DMS114 treated with DMSO at 0.1 percent for 48 hours (cell line): ENCODE results near the gene JAG2.

Experiments used
- DNase-seq: peaks from one replicate; lab custom pipeline; 2025; ENCODE audit not compliant: unreplicated experiment; lab: John Stamatoyannopoulos, UW

Gene JAG2

GRCh38 chr14:105151838-105152793 lies 16.5 kb downstream of the JAG2 start:
- no peak for DNase-seq

- no peak for DNase-seq
Observed at GRCh38 chr14:105151084-105151837, 17.3 kb downstream of the JAG2 start.

- no peak for DNase-seq
Observed at GRCh38 chr14:105150368-105151083, 18.1 kb downstream of the JAG2 start.

GRCh38 chr14:105150026-105150367 lies 18.6 kb downstream of the JAG2 start:
- DNase-seq: no peak

GRCh38 chr14:105149146-105149781 lies 19.3 kb downstream of the JAG2 start:
- DNase-seq: no peak

- DNase-seq: no peak
Observed at GRCh38 chr14:105148604-105149145, 19.9 kb downstream of the JAG2 start.

- DNase-seq: no peak
Observed at GRCh38 chr14:105147671-105148603, 20.6 kb downstream of the JAG2 start.

GRCh38 chr14:105146976-105147635 lies 21.5 kb downstream of the JAG2 start:
- DNase-seq: no peak

GRCh38 chr14:105146181-105146975 lies 22.2 kb downstream of the JAG2 start:
- no peak for DNase-seq

GRCh38 chr14:105145381-105146180 lies 23.0 kb downstream of the JAG2 start:
- no peak for DNase-seq

- no peak for DNase-seq
Observed at GRCh38 chr14:105144666-105145380, 23.8 kb downstream of the JAG2 start.

- DNase-seq: no peak
Observed at GRCh38 chr14:105144026-105144665, 24.4 kb downstream of the JAG2 start.

GRCh38 chr14:105143451-105144025 lies 25.0 kb downstream of the JAG2 start:
- DNase-seq: no peak

- DNase-seq: no peak
Observed at GRCh38 chr14:105142651-105143450, 25.7 kb downstream of the JAG2 start.
